Uterus (tissue), 2 donors: ENCODE data around the gene MRFAP1.

ENCODE experiments used
- POLR2A ChIP-seq, 2 donors: fragments of 450-650 bp; IDR thresholded peaks; one replicate each; pipeline ENCODE4 v1.6.1; 2016; ENCODE audit warnings: antibody characterized with exemption in 2 of 2, mild to moderate bottlenecking in 1 of 2, moderate library complexity in 1 of 2
- TF ChIP-seq, protein P1 (sequence below), 4 experiments: fragments of 200-600 bp in 2 of 4; fragments of 450-650 bp in 2 of 4; sonication (generic) in 2 of 4; IDR thresholded peaks; one replicate each; pipeline ENCODE4 v1.5.1; 2016 to 2019; ENCODE audit warnings: antibody characterized with exemption in 4 of 4, mild to moderate bottlenecking in 2 of 4, moderate library complexity in 1 of 4

GRCh38 chr4:6591313-6591712 lies 49.2 kb upstream of the MRFAP1 start:
- TF ChIP-seq, protein P1, sequence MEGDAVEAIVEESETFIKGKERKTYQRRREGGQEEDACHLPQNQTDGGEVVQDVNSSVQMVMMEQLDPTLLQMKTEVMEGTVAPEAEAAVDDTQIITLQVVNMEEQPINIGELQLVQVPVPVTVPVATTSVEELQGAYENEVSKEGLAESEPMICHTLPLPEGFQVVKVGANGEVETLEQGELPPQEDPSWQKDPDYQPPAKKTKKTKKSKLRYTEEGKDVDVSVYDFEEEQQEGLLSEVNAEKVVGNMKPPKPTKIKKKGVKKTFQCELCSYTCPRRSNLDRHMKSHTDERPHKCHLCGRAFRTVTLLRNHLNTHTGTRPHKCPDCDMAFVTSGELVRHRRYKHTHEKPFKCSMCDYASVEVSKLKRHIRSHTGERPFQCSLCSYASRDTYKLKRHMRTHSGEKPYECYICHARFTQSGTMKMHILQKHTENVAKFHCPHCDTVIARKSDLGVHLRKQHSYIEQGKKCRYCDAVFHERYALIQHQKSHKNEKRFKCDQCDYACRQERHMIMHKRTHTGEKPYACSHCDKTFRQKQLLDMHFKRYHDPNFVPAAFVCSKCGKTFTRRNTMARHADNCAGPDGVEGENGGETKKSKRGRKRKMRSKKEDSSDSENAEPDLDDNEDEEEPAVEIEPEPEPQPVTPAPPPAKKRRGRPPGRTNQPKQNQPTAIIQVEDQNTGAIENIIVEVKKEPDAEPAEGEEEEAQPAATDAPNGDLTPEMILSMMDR (IDR thresholded peaks at IDR 0.05) = no peak
- TF ChIP-seq POLR2A (IDR thresholded peaks at IDR 0.05) = no peak
